C4-2B (cell line): ENCODE results near the gene HS1BP3.

Experiments
- H3K27ac ChIP-seq: fragments of 450-650 bp; 2 replicates; pipeline ENCODE4 v1.5.1; 2017
- CTCF ChIP-seq: fragments of 450-650 bp; conservative IDR thresholded peaks from 2 replicates; pipeline ENCODE4 v1.5.1; 2017; ENCODE audit warnings: mild to moderate bottlenecking
- ZFX ChIP-seq: fragments of 450-650 bp; IDR thresholded peaks from 2 replicates; pipeline ENCODE4 v1.6.1; 2017

The HS1BP3 gene

DNA sequence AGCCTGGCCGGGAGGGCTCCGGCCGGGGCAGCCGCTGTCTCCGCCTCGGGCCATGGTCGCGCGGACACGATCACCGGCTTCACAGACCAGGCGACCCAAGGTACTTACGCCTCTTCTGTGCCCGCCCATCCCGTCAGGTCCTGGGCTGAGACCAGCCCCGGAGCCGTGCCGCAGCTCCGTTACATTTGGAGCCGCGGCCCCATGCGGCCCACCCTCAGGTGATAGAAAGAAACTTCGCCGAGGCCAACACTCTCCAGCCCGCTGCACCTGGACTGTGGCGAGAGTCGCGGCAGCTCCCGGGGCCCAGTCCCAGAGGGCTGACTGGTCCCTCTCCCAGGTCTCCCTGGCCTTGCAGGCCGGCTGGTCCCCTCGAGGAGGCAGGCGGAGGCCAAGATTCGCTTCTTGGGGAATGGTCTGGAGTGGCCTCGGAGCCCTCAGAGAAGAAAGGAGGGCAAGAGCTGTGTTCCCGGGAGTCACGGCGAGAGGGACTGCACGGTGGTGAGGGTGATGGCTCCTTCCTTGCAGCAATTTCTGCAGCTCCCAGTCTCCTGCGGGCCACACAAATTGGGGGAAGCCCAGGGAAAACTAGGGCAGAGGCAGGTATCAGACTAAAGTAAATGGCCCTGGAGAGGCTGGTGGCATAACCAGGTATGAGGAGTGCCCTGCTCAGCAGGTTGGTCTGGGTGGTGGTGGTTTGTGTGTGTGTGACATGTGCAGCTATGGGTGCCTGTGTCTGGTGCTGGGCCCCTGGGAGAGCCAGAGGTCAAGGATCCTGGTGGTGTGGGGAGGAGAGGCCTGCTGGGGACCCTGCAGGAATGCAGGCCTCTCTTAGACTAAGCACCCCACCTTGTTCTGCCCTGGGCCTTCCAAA lies 16.9 kb upstream of the HS1BP3 start:
- no peak overlapping the region for H3K27ac ChIP-seq
- TF ChIP-seq ZFX (no peak), CTCF (no peak)

GRCh38 chr2:20667151-20667530 lies 16.2 kb upstream of the HS1BP3 start:
- H3K27ac ChIP-seq, result no peak overlapping the region
- TF ChIP-seq ZFX, result no peak
- no peak; the same call in 1 of the 2 replicates for TF ChIP-seq CTCF

- H3K27ac ChIP-seq, result no peak within 1 kb of the TSS
- no peak; the same call in 1 of the 2 replicates for TF ChIP-seq CTCF
- TF ChIP-seq ZFX, result no peak
Measured at GRCh38 chr2:20666304-20667150, 15.6 kb upstream of the HS1BP3 start, which contains the start of gene GDF7. TSS of gene GDF7 (plus strand) at chr2:20667144. CDS start at chr2:20667240, 96 bp downstream.

DNA sequence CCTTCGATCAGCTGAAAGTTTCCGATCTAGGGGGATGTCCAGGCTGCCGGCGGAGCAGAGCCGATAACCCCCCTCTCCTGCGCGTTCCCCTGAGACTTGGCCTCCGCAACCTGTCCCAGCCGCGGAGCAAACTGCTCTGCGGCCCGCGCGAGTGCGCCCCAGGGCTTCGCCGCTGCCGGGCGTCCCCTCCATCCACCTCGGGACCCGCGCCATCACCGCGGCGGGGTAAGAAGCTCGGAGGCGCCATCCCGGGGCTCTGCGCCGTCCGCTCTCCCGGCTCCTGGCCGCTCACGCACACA lies 15.1 kb upstream of the HS1BP3 start:
- TF ChIP-seq ZFX (no peak), CTCF (no peak)
- no peak overlapping the region for H3K27ac ChIP-seq

GRCh38 chr2:20665243-20666004 lies 14.5 kb upstream of the HS1BP3 start:
- H3K27ac ChIP-seq, result no peak overlapping the region
- TF ChIP-seq ZFX (no peak), CTCF (no peak)

GRCh38 chr2:20664431-20665242 lies 13.7 kb upstream of the HS1BP3 start:
- TF ChIP-seq CTCF, result no peak
- no peak for TF ChIP-seq ZFX
- no peak overlapping the region for H3K27ac ChIP-seq
